OCI-LY1 (cell line): ENCODE measurements around the gene MAMDC2.

Source experiments
- H2AFZ ChIP-seq: fragments of 200-600 bp; sonication (generic), shearing (Covaris generic); 2 replicates; pipeline ENCODE4 v1.6.0; 2014; ENCODE audit warnings: antibody characterized with exemption, mild to moderate bottlenecking, low read length
- H3F3A ChIP-seq: fragments of 200-600 bp; sonication (generic), shearing (Covaris generic); 2 replicates; pipeline ENCODE4 v1.6.0; 2014; ENCODE audit warnings: mild to moderate bottlenecking, antibody characterized with exemption, low read length, moderate library complexity; ENCODE audit not compliant: insufficient read depth
- H3K27ac ChIP-seq: fragments of 200-600 bp; sonication (generic); 2 replicates; pipeline ENCODE4 v1.5.1; 2014; ENCODE audit warnings: low read length, mixed run types, mild to moderate bottlenecking, low read depth; ENCODE audit not compliant: poor library complexity, severe bottlenecking
- H3K27me3 ChIP-seq: fragments of 200-600 bp; sonication (generic); 2 replicates; pipeline ENCODE4 v1.6.0; 2014; ENCODE audit warnings: antibody characterized with exemption, mild to moderate bottlenecking, low read length, moderate library complexity; ENCODE audit not compliant: insufficient read depth
- H3K36me3 ChIP-seq: fragments of 200-600 bp; sonication (generic); 2 replicates; pipeline ENCODE4 v1.6.1; 2014; ENCODE audit warnings: mild to moderate bottlenecking, antibody characterized with exemption, low read length, moderate library complexity, mixed read lengths; ENCODE audit not compliant: insufficient read depth
- H3K4me1 ChIP-seq: fragments of 200-600 bp; sonication (generic); 2 replicates; pipeline ENCODE4 v1.5.1; 2014; ENCODE audit warnings: mild to moderate bottlenecking, low read length, moderate library complexity; ENCODE audit not compliant: insufficient read depth, severe bottlenecking
- H3K4me2 ChIP-seq: fragments of 200-600 bp; sonication (generic), shearing (Covaris generic); 2 replicates; pipeline ENCODE4 v1.6.1; 2014; ENCODE audit warnings: low read length
- H3K4me3 ChIP-seq: fragments of 200-600 bp; sonication (generic); 2 replicates; pipeline ENCODE4 v1.5.1; 2014; ENCODE audit warnings: low read length, low read depth, mild to moderate bottlenecking, mixed read lengths; ENCODE audit not compliant: poor library complexity, severe bottlenecking
- H3K79me2 ChIP-seq: fragments of 200-600 bp; shearing (Covaris generic); 2 replicates; pipeline ENCODE4 v1.6.1; 2016; ENCODE audit warnings: mixed run types, low read length, mixed read lengths; ENCODE audit not compliant: insufficient read depth
- H3K9ac ChIP-seq: fragments of 200-600 bp; sonication (generic), shearing (Covaris generic); 2 replicates; pipeline ENCODE4 v1.6.1; 2014; ENCODE audit warnings: mild to moderate bottlenecking, low read length, mixed read lengths
- H3K9me2 ChIP-seq: fragments of 200-600 bp; sonication (generic), shearing (Covaris generic); 2 replicates; pipeline ENCODE4 v1.6.1; 2014; ENCODE audit warnings: low read depth, mild to moderate bottlenecking, low read length, mixed read lengths
- H3K9me3 ChIP-seq: fragments of 200-600 bp; shearing (Covaris generic); 2 replicates; pipeline ENCODE4 v1.6.1; 2014; ENCODE audit warnings: low read length, mixed read lengths
- H4K20me1 ChIP-seq: fragments of 200-600 bp; sonication (generic), shearing (Covaris generic); 2 replicates; pipeline ENCODE4 v1.6.0; 2016; ENCODE audit warnings: mild to moderate bottlenecking, low read length; ENCODE audit not compliant: insufficient read depth
- CTCF ChIP-seq: fragments of 200-600 bp; sonication (generic), shearing (Covaris generic); IDR thresholded peaks from 2 replicates; pipeline ENCODE4 v1.5.1; 2017; ENCODE audit warnings: mild to moderate bottlenecking, antibody characterized with exemption, low read length, moderate library complexity, mixed read lengths
- EZH2 ChIP-seq: fragments of 200-600 bp; sonication (generic), shearing (Covaris generic); IDR thresholded peaks from 2 replicates; pipeline ENCODE4 v1.8.0; 2017; ENCODE audit warnings: borderline replicate concordance, mixed run types, mild to moderate bottlenecking, antibody characterized with exemption, low read length, moderate library complexity, mixed read lengths

The MAMDC2 gene

DNA sequence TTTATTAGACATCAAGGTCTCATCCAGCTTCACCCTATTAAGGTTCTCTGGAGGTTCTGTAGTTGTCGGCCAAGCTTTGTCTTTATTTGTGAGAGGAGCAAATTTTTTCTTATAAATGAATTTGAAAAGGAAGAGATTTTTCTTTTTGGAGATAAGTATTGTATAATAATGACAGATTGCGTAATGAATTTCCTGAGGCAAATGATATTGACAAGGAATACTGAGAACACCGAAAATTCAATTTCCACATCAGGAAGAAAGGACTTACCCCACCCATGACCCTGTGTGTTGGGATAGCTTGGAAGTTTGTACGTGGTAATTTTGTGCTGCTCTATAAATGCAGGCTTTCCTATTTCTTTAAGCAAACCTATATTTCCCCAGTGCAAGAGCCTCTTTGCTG is 53.5 kb downstream of the MAMDC2 start:
- Histone ChIP-seq H4K20me1 (no peaks in the 10 kb centered on the region), H3K79me2 (no peaks in the 10 kb centered on the region), H3K9ac (no peak overlapping the region), H3F3A (no peaks in the 10 kb centered on the region), H3K9me2 (no peaks in the 10 kb centered on the region), H3K27ac (no peak overlapping the region), H3K4me3 (no peak overlapping the region), H3K27me3 (no peaks in the 10 kb centered on the region), H3K36me3 (no peaks in the 10 kb centered on the region), H3K4me1 (no peaks in the 10 kb centered on the region), H3K4me2 (no peak overlapping the region), H3K9me3 (no peaks in the 10 kb centered on the region), H2AFZ (no peak overlapping the region)
- no peak for TF ChIP-seq CTCF
- TF ChIP-seq EZH2, result no peak

DNA sequence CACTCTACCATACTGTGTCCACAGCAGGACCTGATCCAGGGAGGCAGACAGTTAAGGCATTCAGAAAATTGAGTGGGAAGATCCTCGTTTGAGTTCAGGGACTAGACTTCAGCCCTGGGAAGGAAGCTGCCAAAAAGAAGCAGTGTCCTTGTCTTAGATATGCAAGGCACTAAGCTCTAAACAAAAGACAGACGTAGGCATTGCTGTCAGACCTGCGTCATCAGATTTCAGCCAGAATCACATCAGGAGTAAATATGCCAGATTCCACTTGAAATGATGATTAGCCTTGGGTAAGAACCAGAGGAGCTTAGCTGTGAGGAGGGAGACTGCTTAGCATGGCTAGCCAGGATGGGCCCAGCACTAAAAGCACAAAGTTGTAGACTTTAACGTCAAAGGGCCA is 56.7 kb downstream of the MAMDC2 start:
- H3K79me2 ChIP-seq, result no peaks in the 10 kb centered on the region
- H3K4me3 ChIP-seq, result no peak overlapping the region
- no peak overlapping the region for H3K27ac ChIP-seq
- H4K20me1 ChIP-seq, result no peaks in the 10 kb centered on the region
- no peaks in the 10 kb centered on the region for H3K4me1 ChIP-seq
- no peak overlapping the region for H3K4me2 ChIP-seq
- H3F3A ChIP-seq, result no peaks in the 10 kb centered on the region
- no peaks in the 10 kb centered on the region for H3K9me2 ChIP-seq
- no peak overlapping the region for H3K9ac ChIP-seq
- H3K36me3 ChIP-seq, result no peaks in the 10 kb centered on the region
- H3K27me3 ChIP-seq, result no peaks in the 10 kb centered on the region
- no peaks in the 10 kb centered on the region for H3K9me3 ChIP-seq
- no peak overlapping the region for H2AFZ ChIP-seq
- TF ChIP-seq EZH2 (no peak), CTCF (no peak)

GRCh38 chr9:70101265-70101664 is 57.6 kb downstream of the MAMDC2 start:
- no peak overlapping the region for H3K4me2 ChIP-seq
- no peaks in the 10 kb centered on the region for H3F3A ChIP-seq
- H3K27me3 ChIP-seq, result no peaks in the 10 kb centered on the region
- H2AFZ ChIP-seq, result no peak overlapping the region
- no peaks in the 10 kb centered on the region for H4K20me1 ChIP-seq
- H3K9me2 ChIP-seq, result no peaks in the 10 kb centered on the region
- H3K9me3 ChIP-seq, result no peaks in the 10 kb centered on the region
- TF ChIP-seq CTCF (no peak), EZH2 (no peak)
- no peaks in the 10 kb centered on the region for H3K4me1 ChIP-seq
- no peak overlapping the region for H3K27ac ChIP-seq
- H3K36me3 ChIP-seq, result no peaks in the 10 kb centered on the region
- no peaks in the 10 kb centered on the region for H3K79me2 ChIP-seq
- H3K4me3 ChIP-seq, result no peak overlapping the region
- no peak overlapping the region for H3K9ac ChIP-seq
